Esophagus squamous epithelium (tissue), 5 donors: Measurements from ENCODE around the gene AK2. TPM values are rescaled to one million over a fixed set of nuclear protein-coding genes. Genes with fewer than 3 reads are reported as not detected.

Experiments
- DNase-seq: peaks from one replicate; lab custom pipeline; 2025; lab: John Stamatoyannopoulos, UW
- H3K27ac ChIP-seq, 4 donors: fragments of 200-600 bp; sonication (generic); one replicate each; pipeline ENCODE4 v1.5.1; 2016 to 2019; ENCODE audit warnings: mild to moderate bottlenecking in 1 of 4
- H3K27me3 ChIP-seq, 4 donors: fragments of 200-600 bp; sonication (generic); 1 replicate in 3 of 4; 2 replicates in 1 of 4; pipeline versions ENCODE4 v1.5.1 to v1.6.0; 2017 to 2021; ENCODE audit warnings: antibody characterized with exemption in 1 of 4
- H3K36me3 ChIP-seq, 3 donors: fragments of 200-600 bp; sonication (generic); one replicate each; pipeline ENCODE4 v1.5.1; 2016 to 2019
- H3K4me1 ChIP-seq, 3 donors: fragments of 200-600 bp; sonication (generic); one replicate each; pipeline ENCODE4 v1.5.1; 2017 to 2019
- H3K4me3 ChIP-seq, 4 donors: fragments of 200-600 bp; sonication (generic); 1 replicate in 3 of 4; 2 replicates in 1 of 4; pipeline ENCODE4 v1.5.1; 2016 to 2019; ENCODE audit warnings: mild to moderate bottlenecking in 2 of 4, moderate library complexity in 1 of 4
- H3K9me3 ChIP-seq, 3 donors: fragments of 200-600 bp; sonication (generic); one replicate each; pipeline ENCODE4 v1.5.1; 2016 to 2019
- CTCF ChIP-seq, 6 experiments: fragments of 450-650 bp in 4 of 6; fragments of 200-600 bp in 2 of 6; sonication (generic) in 2 of 6; IDR thresholded peaks; one replicate each; pipeline ENCODE4 v1.5.1; 2016 to 2019; ENCODE audit warnings: antibody characterized with exemption in 6 of 6, mild to moderate bottlenecking in 4 of 6, moderate library complexity in 4 of 6
- POLR2A ChIP-seq, 4 donors: fragments of 450-650 bp; IDR thresholded peaks; one replicate each; pipeline ENCODE4 v1.6.1; 2017; ENCODE audit warnings: antibody characterized with exemption in 4 of 4, mild to moderate bottlenecking in 4 of 4, moderate library complexity in 3 of 4
- WGBS, 2 donors: methylation state at CpG; one replicate each; pipeline ENCODE4 v1.1.5; 2018; 5-methylcytosine and 5-hydroxymethylcytosine counted together
- intact Hi-C: fragments of 100-400 bp; cut with DNase I; formaldehyde crosslinking; loops from one replicate; pipeline ENCODE4 v1.15.0; 2022
- total RNA-seq, 4 donors: library from RNA; depleted of rRNA; stranded (reverse); fragments of >200 nt; gene quantifications; one replicate each; pipeline ENCODE4 v1.1.0, GENCODE V29; 2016
- donor health status: DM: yes; HTN: yes; CAD: no.

Gene AK2
- total RNA-seq, 4 donors from 2014 or later, result 126 to 167 (median 151) TPM

- Histone ChIP-seq H3K27ac (peak overlapping the region; percentile 46 to 68 (median 66)), H3K4me1 (peaks cover 24 to 57% (median 26%) of the 10 kb centered on the region in 3 donors), H3K27me3 (no peaks in the 10 kb centered on the region), H3K9me3 (no peaks in the 10 kb centered on the region), H3K36me3 (peaks cover 0 to 18% (median 0%) of the 10 kb centered on the region in 3 donors), H3K4me3 (no peak overlapping the region)
- TF ChIP-seq CTCF (IDR thresholded peaks at IDR 0.05) (no peak), POLR2A (IDR thresholded peaks at IDR 0.05) (no peak)
- 37 to 60% methylated on average over 2 of the region's 2 CpGs for WGBS, 2 donors
- no peak for DNase-seq
- intact Hi-C loops, result loop anchor here (10.0 kb wide), 1 partner anchor 70 kb away; no protein-coding TSS in a partner anchor
Measured at GRCh38 chr1:33004613-33005012, 32.1 kb downstream of the AK2 start.

DNA sequence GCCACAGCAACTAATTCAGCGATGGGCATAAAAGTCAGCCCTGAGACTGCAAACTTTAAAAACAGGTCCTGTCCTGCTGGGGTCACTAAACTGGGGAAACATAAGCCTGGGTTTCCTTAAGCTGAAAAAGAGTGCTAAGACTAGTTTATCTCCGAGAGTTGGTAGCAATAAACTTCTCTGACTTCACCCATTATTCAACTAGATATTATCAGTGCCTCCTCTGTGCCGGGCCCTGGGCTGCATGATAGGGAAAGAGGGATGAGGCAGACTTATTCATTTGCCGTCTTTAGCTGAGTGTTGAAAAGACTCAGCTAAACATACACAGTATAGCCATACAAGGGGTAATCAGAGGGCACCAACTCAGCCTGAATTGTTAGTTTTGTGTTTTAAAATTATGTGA, 33.0 kb downstream of the AK2 start:
- peak overlapping the region in 1 of 4 donors; percentile 16 for H3K27ac ChIP-seq
- TF ChIP-seq CTCF (IDR thresholded peaks at IDR 0.05) (no peak), POLR2A (IDR thresholded peaks at IDR 0.05) (no peak)
- intact Hi-C loops, result loop anchor here (10.0 kb wide), 1 partner anchor 69 kb away; no protein-coding TSS in a partner anchor
- no peaks in the 10 kb centered on the region for H3K9me3 ChIP-seq
- H3K36me3 ChIP-seq, result peaks cover 0 to 13% (median 0%) of the 10 kb centered on the region in 3 donors
- DNase-seq, result no peak
- H3K4me1 ChIP-seq, result peaks cover 18 to 56% (median 22%) of the 10 kb centered on the region in 3 donors
- WGBS, 2 donors, result 85 to 91% methylated on average over 4 of the region's 4 CpGs
- H3K27me3 ChIP-seq, result no peaks in the 10 kb centered on the region
- H3K4me3 ChIP-seq, result no peak overlapping the region

DNA sequence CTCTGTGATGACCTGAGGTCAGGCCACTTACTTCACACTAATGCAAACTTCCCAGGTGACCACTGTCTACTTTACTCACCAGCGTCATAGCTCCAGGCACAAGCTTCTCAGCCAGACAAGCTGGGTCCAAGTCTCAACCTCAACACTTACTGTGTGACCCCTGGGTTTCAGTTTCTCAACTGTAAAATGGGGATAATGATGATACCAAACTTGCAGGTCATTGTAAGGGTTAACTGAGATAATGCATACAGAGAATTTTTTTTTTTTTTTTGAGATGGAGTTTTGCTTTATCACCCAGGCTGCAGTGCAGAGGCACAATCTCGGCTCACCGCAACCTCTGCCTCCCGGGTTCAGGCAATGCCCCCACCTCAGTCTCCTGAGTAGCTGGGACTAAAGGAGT, 34.7 kb downstream of the AK2 start:
- intact Hi-C loops, result loop anchor here (10.0 kb wide), 1 partner anchor 67 kb away; no protein-coding TSS in a partner anchor
- TF ChIP-seq CTCF (IDR thresholded peaks at IDR 0.05) (no peak), POLR2A (IDR thresholded peaks at IDR 0.05) (no peak)

GRCh38 chr1:33001282-33001681, 35.4 kb downstream of the AK2 start:
- H3K9me3 ChIP-seq, result no peaks in the 10 kb centered on the region
- intact Hi-C loops, result loop anchor here (10.0 kb wide), 1 partner anchor 66 kb away; no protein-coding TSS in a partner anchor
- no peak overlapping the region for H3K27ac ChIP-seq
- no peak for DNase-seq
- no peaks in the 10 kb centered on the region for H3K36me3 ChIP-seq
- WGBS, 2 donors, result 97 to 100% methylated on average over 2 of the region's 2 CpGs
- H3K27me3 ChIP-seq, result no peaks in the 10 kb centered on the region
- no peak for TF ChIP-seq POLR2A (IDR thresholded peaks at IDR 0.05)
- TF ChIP-seq CTCF (IDR thresholded peaks at IDR 0.05), result peak in 1 of 6 experiments; percentile 42
- H3K4me3 ChIP-seq, result no peak overlapping the region
- H3K4me1 ChIP-seq, result peaks cover 22 to 51% (median 27%) of the 10 kb centered on the region in 3 donors

More for the DNA sequence above, 34.7 kb downstream of the AK2 start:
- no peaks in the 10 kb centered on the region for H3K27me3 ChIP-seq
- H3K36me3 ChIP-seq, result no peaks in the 10 kb centered on the region
- no peak for DNase-seq
- H3K4me3 ChIP-seq, result no peak overlapping the region
- WGBS, 2 donors, result 91 to 97% methylated on average over 4 of the region's 4 CpGs
- peaks cover 22 to 56% (median 29%) of the 10 kb centered on the region in 3 donors for H3K4me1 ChIP-seq
- H3K9me3 ChIP-seq, result no peaks in the 10 kb centered on the region
- H3K27ac ChIP-seq, result no peak overlapping the region

DNA sequence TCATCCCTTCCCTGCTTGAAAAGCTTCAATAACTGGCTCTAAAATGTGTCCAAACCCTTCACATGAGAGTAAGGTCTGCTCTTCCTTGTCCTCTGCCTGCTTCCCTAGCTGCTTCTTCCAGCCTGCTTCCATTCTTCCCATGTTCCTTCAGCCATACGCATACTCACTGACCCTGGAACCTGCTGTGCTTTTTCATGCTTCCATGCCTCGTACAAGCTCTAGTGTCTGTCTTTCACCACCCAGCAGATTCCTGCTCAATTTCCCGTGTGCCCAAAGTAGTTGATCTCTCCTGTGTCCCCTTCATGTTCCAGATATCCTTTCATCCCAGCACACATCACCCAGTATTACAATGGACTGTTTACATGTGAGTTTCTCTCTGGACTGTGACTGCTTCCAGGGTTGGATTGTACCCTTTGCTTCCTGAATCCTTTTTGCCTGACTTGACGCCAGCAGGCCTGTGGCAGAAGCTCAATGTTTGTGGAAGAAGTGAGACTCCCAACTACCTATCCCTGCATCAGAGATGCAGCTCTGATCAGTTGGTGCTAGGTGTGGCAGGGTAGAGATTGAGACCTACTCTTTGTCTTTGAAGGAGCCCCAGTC, 36.2 kb downstream of the AK2 start:
- Histone ChIP-seq H3K4me3 (no peak overlapping the region), H3K27ac (no peak overlapping the region), H3K4me1 (peaks cover 22 to 43% (median 25%) of the 10 kb centered on the region in 3 donors), H3K9me3 (no peaks in the 10 kb centered on the region), H3K36me3 (no peaks in the 10 kb centered on the region), H3K27me3 (no peaks in the 10 kb centered on the region)
- TF ChIP-seq POLR2A (IDR thresholded peaks at IDR 0.05) (no peak), CTCF (IDR thresholded peaks at IDR 0.05) (no peak)
- no peak for DNase-seq
- intact Hi-C loops, result loop anchor here (10.0 kb wide), 1 partner anchor 66 kb away; no protein-coding TSS in a partner anchor
- WGBS, 2 donors, result 78 to 81% methylated on average over 4 of the region's 4 CpGs
